ENCODE results near the gene ZWILCH. TPM values are rescaled to one million over a fixed set of nuclear protein-coding genes. Genes with fewer than 3 reads are reported as not detected.

The ZWILCH gene
- total and polyA plus RNA-seq, 4 donors = 3.2 to 9.9 (median 6.1) TPM

DNA sequence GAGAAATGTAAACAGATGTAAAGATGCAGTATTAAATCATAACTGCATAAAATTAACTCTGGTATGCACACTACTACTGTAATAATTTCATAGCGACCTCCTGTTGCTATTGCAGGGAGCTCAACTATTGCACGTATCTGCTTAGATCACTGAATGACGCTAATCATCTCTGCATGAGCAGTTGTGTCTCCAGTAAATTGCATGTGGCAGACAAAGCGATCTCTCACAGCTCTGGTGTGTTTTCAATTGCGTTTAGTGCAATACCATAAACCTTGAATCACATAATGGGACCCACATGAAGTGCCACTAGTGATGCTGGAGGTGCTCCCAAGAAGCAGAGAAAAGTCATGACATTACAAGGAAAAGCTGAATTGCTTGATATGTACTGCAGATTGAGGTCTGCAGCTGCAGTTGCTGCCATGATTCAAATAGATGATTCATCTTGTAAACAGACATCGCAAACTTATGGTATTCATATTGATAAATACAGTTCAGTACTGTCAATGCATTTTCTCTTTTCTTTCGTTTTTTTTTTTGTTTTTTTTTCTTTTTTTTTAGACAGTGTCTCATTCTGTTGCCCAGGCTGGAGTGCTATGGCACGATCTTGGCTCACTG lies 90.9 kb downstream of the ZWILCH start:
- 83 to 91% methylated on average over 8 of the region's 8 CpGs for WGBS, 2 donors
- TF ChIP-seq, protein P1, sequence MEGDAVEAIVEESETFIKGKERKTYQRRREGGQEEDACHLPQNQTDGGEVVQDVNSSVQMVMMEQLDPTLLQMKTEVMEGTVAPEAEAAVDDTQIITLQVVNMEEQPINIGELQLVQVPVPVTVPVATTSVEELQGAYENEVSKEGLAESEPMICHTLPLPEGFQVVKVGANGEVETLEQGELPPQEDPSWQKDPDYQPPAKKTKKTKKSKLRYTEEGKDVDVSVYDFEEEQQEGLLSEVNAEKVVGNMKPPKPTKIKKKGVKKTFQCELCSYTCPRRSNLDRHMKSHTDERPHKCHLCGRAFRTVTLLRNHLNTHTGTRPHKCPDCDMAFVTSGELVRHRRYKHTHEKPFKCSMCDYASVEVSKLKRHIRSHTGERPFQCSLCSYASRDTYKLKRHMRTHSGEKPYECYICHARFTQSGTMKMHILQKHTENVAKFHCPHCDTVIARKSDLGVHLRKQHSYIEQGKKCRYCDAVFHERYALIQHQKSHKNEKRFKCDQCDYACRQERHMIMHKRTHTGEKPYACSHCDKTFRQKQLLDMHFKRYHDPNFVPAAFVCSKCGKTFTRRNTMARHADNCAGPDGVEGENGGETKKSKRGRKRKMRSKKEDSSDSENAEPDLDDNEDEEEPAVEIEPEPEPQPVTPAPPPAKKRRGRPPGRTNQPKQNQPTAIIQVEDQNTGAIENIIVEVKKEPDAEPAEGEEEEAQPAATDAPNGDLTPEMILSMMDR (IDR thresholded peaks at IDR 0.05; ENCODE audit: control extremely low read depth, extremely low read depth) = no peak
- Histone ChIP-seq H3K27ac (ENCODE audit: low read depth in 1 of 2, low read length in 1 of 2) (no peak overlapping the region), H3K4me3 (no peak overlapping the region), H3K9me3 (ENCODE audit: control insufficient read depth in 4 of 4, insufficient read depth in 3 of 4, low read length in 3 of 4) (peaks cover 0 to 5% (median 0%) of the 10 kb centered on the region in 4 donors), H3K27me3 (ENCODE audit: control insufficient read depth in 3 of 3, insufficient read depth in 3 of 3, low read length in 2 of 3) (no peaks in the 10 kb centered on the region), H3K9ac (ENCODE audit: insufficient read depth in 1 of 2, low read length in 2 of 2) (no peak overlapping the region), H3K4me1 (ENCODE audit: control insufficient read depth in 5 of 5, insufficient read depth in 5 of 5, low read length in 5 of 5) (peaks cover 0 to 4% (median 0%) of the 10 kb centered on the region in 5 donors), H3K36me3 (ENCODE audit: control insufficient read depth in 4 of 4, insufficient read depth in 4 of 4, low read length in 4 of 4) (no peaks in the 10 kb centered on the region)
- ATAC-seq (ENCODE audit: insufficient read depth, low FRiP score) (no peak), DNase-seq (no peak)

DNA sequence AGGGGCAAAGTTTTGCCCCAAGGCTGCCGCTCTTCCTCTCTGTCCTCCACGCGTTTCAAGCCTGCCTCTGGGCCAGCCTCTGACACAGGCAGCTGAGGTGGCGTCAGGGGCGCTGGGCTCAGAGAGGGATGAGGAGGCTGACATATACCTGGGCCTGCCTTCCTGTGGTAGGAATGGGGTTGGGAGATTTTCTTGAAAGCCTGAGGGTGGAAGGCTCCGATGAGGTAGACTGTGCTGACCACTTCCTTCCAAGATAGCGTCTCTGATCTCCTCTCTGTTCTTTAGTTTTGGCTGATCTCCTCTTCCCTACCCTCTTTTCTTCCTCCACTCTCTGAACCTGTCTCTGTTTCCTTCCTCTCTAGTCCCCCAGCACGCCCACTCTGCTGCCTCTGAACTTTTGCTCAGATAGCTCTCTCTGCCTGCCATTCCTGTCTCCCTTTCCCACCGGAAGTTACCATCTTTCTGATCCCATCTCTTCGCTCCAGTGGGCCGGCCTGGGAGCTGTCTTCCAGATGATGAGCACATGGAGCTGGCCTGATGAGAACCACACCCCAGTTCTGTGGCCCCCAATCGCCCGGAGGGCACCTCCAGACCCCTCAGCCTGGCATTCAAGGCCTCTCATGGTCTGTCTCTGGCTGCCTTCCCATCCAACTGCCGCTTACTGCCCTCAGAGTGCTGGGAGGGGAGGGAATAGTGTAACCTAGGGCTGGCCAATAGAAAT lies 93.1 kb downstream of the ZWILCH start:
- WGBS, 2 donors = 71 to 82% methylated on average over 14 of the region's 14 CpGs
- TF ChIP-seq, protein P1 (IDR thresholded peaks at IDR 0.05; ENCODE audit: control extremely low read depth, extremely low read depth) = no peak
- no peaks in the 10 kb centered on the region for H3K27me3 ChIP-seq (ENCODE audit: control insufficient read depth in 3 of 3, insufficient read depth in 3 of 3, low read length in 2 of 3)
- H3K9me3 ChIP-seq (ENCODE audit: control insufficient read depth in 4 of 4, insufficient read depth in 3 of 4, low read length in 3 of 4) = peaks cover 0 to 3% (median 0%) of the 10 kb centered on the region in 4 donors
- no peaks in the 10 kb centered on the region for H3K36me3 ChIP-seq (ENCODE audit: control insufficient read depth in 4 of 4, insufficient read depth in 4 of 4, low read length in 4 of 4)
- H3K4me3 ChIP-seq = no peak overlapping the region
- DNase-seq (no peak), ATAC-seq (ENCODE audit: insufficient read depth, low FRiP score) (no peak)
- H3K4me1 ChIP-seq (ENCODE audit: control insufficient read depth in 5 of 5, insufficient read depth in 5 of 5, low read length in 5 of 5) = peaks cover 0 to 4% (median 0%) of the 10 kb centered on the region in 5 donors
- H3K9ac ChIP-seq (ENCODE audit: insufficient read depth in 1 of 2, low read length in 2 of 2) = no peak overlapping the region
- no peak overlapping the region for H3K27ac ChIP-seq (ENCODE audit: low read depth in 1 of 2, low read length in 1 of 2)

Small RNAs within 50 kb of the gene (small RNA-seq; reads per million reads assigned to genes)
- gene MIR4512 (ENCODE audit: low replicate concordance) (not detected), gene RF01159 (ENCODE audit: low replicate concordance) (not detected), gene SNORD16 (ENCODE audit: low replicate concordance) (not detected), gene SNORD18A (ENCODE audit: low replicate concordance) (not detected), gene SNORD18B (ENCODE audit: low replicate concordance) (not detected), gene SNORD18C (ENCODE audit: low replicate concordance) (not detected)

Other genes with a start within 250 kb of the ZWILCH start
- gene DIS3L, start 211.8 kb upstream of the ZWILCH start, total RNA-seq = 10 to 100 TPM; 28.8 to 43.7 TPM
- gene DIS3L, start 211.8 kb upstream of the ZWILCH start, polyA plus RNA-seq = 10 to 100 TPM in 1 of 2 donors, 1 to 10 TPM in 1; 8.0 to 11.7 TPM
- 10 to 100 TPM in 1 of 2 donors, 1 to 10 TPM in 1; 5.2 to 10.9 TPM for gene TIPIN, start 148.6 kb upstream of the ZWILCH start, total RNA-seq
- 1 to 10 TPM; 5.5 to 6.8 TPM for gene TIPIN, start 148.6 kb upstream of the ZWILCH start, polyA plus RNA-seq
- 10 to 100 TPM; 27.8 to 64.7 TPM for gene MAP2K1, start 118.4 kb upstream of the ZWILCH start, total RNA-seq
- gene MAP2K1, start 118.4 kb upstream of the ZWILCH start, polyA plus RNA-seq = 10 to 100 TPM; 19.0 to 57.6 TPM
- gene SNAPC5, start 7.6 kb upstream of the ZWILCH start, total RNA-seq = 10 to 100 TPM; 19.2 to 25.4 TPM
- 10 to 100 TPM; 28.1 to 41.4 TPM for gene SNAPC5, start 7.6 kb upstream of the ZWILCH start, polyA plus RNA-seq
- gene RPL4, start 471 bp upstream of the ZWILCH start, total RNA-seq = 1,000 to 10,000 TPM; 1,560 to 2,503 TPM
- 1,000 to 10,000 TPM; 2,394 to 2,474 TPM for gene RPL4, start 471 bp upstream of the ZWILCH start, polyA plus RNA-seq
- not detected for gene LCTL, start 60.7 kb downstream of the ZWILCH start, total RNA-seq
- gene LCTL, start 60.7 kb downstream of the ZWILCH start, polyA plus RNA-seq = not detected
- 10 to 100 TPM; 62.3 to 67.9 TPM for gene SMAD6, start 196.9 kb downstream of the ZWILCH start, total RNA-seq
- gene SMAD6, start 196.9 kb downstream of the ZWILCH start, polyA plus RNA-seq = 10 to 100 TPM; 24.2 to 56.0 TPM